CD14-positive monocyte (primary cell): Measurements from ENCODE around the gene CDIPT. TPM values are rescaled to one million over a fixed set of nuclear protein-coding genes. Genes with fewer than 3 reads are reported as not detected.

Experiments used
- DNase-seq, 3 donors: peaks; one replicate each; pipeline ENCODE4 v3.0.0-alpha.2; 2011 to 2022
- H2AFZ ChIP-seq: 2 replicates; pipeline ENCODE4 v1.6.0; 2012; ENCODE audit warnings: mild to moderate bottlenecking, low read depth, low read length, inconsistent platforms; ENCODE audit not compliant: insufficient read depth, poor library complexity, severe bottlenecking
- H3K27ac ChIP-seq, 2 donors: 1 replicate in 1 of 2; 2 replicates in 1 of 2; pipeline ENCODE4 v1.5.1; 2012 to 2013; ENCODE audit warnings: low read length in 2 of 2, control low read depth in 1 of 2, inconsistent platforms in 1 of 2, low read depth in 1 of 2, mild to moderate bottlenecking in 1 of 2
- H3K27me3 ChIP-seq, 2 donors: one replicate each; pipeline versions ENCODE4 v1.6.0 to v1.6.1; 2011 to 2013; ENCODE audit warnings: low read length in 2 of 2; ENCODE audit not compliant: control insufficient read depth in 2 of 2, insufficient read depth in 2 of 2
- H3K36me3 ChIP-seq, 2 donors: replicated peaks in 1 of 2; 1 replicate in 1 of 2; 2 replicates in 1 of 2; pipeline versions ENCODE4 v1.5.1 to v1.6.1; 2012 to 2013; ENCODE audit warnings: low read length in 2 of 2, control low read depth in 1 of 2, inconsistent platforms in 1 of 2, mild to moderate bottlenecking in 1 of 2; ENCODE audit not compliant: insufficient read depth in 2 of 2, control insufficient read depth in 1 of 2
- H3K4me1 ChIP-seq, 2 donors: 1 replicate in 1 of 2; 2 replicates in 1 of 2; pipeline versions ENCODE4 v1.5.1 to v1.6.1; 2012 to 2013; ENCODE audit warnings: low read length in 2 of 2, control low read depth in 1 of 2, inconsistent platforms in 1 of 2, mild to moderate bottlenecking in 1 of 2, moderate library complexity in 1 of 2; ENCODE audit not compliant: insufficient read depth in 2 of 2, control insufficient read depth in 1 of 2
- H3K4me2 ChIP-seq: replicated peaks from 2 replicates; pipeline ENCODE3; 2012; ENCODE audit warnings: low read length, moderate library complexity, mild to moderate bottlenecking; ENCODE audit not compliant: poor library complexity, severe bottlenecking; ENCODE audit errors: extremely low read depth
- H3K4me3 ChIP-seq, 3 experiments: fragments of 200-600 bp in 1 of 3; sonication (generic) in 1 of 3; replicated peaks in 1 of 3; 1 replicate in 2 of 3; 2 replicates in 1 of 3; pipeline ENCODE4 v1.5.1; 2011 to 2013; ENCODE audit warnings: low read length in 3 of 3, mild to moderate bottlenecking in 3 of 3, control low read depth in 2 of 3, low read depth in 2 of 3, inconsistent platforms in 1 of 3, moderate library complexity in 1 of 3
- H3K79me2 ChIP-seq: 2 replicates; pipeline ENCODE4 v1.6.0; 2012; ENCODE audit warnings: mild to moderate bottlenecking, control low read depth, inconsistent platforms, low read length, moderate library complexity; ENCODE audit not compliant: insufficient read depth
- H3K9ac ChIP-seq: 2 replicates; pipeline ENCODE4 v1.6.0; 2017; ENCODE audit warnings: low read length, mild to moderate bottlenecking; ENCODE audit not compliant: insufficient read depth, poor library complexity, severe bottlenecking
- H3K9me3 ChIP-seq, 2 donors: replicated peaks in 1 of 2; 1 replicate in 1 of 2; 2 replicates in 1 of 2; pipeline versions ENCODE4 v1.5.1 to v1.6.1; 2012 to 2013; ENCODE audit warnings: low read length in 2 of 2, control low read depth in 1 of 2; ENCODE audit not compliant: control insufficient read depth in 1 of 2, insufficient read depth in 1 of 2
- H4K20me1 ChIP-seq: 2 replicates; pipeline ENCODE4 v1.6.0; 2012; ENCODE audit warnings: mild to moderate bottlenecking, low read length, control low read depth, moderate library complexity; ENCODE audit not compliant: insufficient read depth
- H3K27ac Mint-ChIP-seq, 7 donors: one replicate each; pipeline ENCODE4 v1.8.0; 2020; ENCODE audit warnings: mild to moderate bottlenecking in 7 of 7, mixed read lengths in 7 of 7, moderate library complexity in 6 of 7, inconsistent platforms in 2 of 7
- H3K27me3 Mint-ChIP-seq, 3 donors: one replicate each; pipeline ENCODE4 v1.8.0; 2021 to 2022; ENCODE audit warnings: low read depth in 3 of 3, mild to moderate bottlenecking in 3 of 3, mixed read lengths in 3 of 3, moderate library complexity in 3 of 3, inconsistent platforms in 1 of 3
- H3K36me3 Mint-ChIP-seq, 2 donors: one replicate each; pipeline ENCODE4 v1.8.0; 2020; ENCODE audit warnings: mixed read lengths in 2 of 2, inconsistent platforms in 1 of 2, mild to moderate bottlenecking in 1 of 2
- H3K4me1 Mint-ChIP-seq: one replicate; pipeline ENCODE4 v1.8.0; 2020; ENCODE audit warnings: mild to moderate bottlenecking, mixed read lengths
- H3K4me3 Mint-ChIP-seq, 2 donors: one replicate each; pipeline ENCODE4 v1.8.0; 2020; ENCODE audit warnings: mild to moderate bottlenecking in 2 of 2, mixed read lengths in 2 of 2, moderate library complexity in 1 of 2
- H3K9me3 Mint-ChIP-seq, 7 donors: one replicate each; pipeline ENCODE4 v1.8.0; 2020 to 2022; ENCODE audit warnings: mixed read lengths in 7 of 7, mild to moderate bottlenecking in 6 of 7, moderate library complexity in 6 of 7, inconsistent platforms in 2 of 7
- CTCF ChIP-seq: fragments of 200-600 bp; IDR thresholded peaks from one replicate; pipeline ENCODE4 v1.8.0; 2022; ENCODE audit warnings: antibody characterized with exemption, mild to moderate bottlenecking
- whole genome bisulfite sequencing: methylation state at CpG from one replicate; pipeline ENCODE4 v1.1.5; 2013; ENCODE audit warnings: missing lambda C conversion rate; ENCODE audit not compliant: insufficient coverage; 5-methylcytosine and 5-hydroxymethylcytosine counted together
- intact Hi-C, 2 donors: fragments of 100-400 bp; cut with micrococcal nuclease; formaldehyde crosslinking; loops; one replicate each; pipeline versions ENCODE4 v1.15.0 to v1.15.1; 2023
- polyA plus RNA-seq, 3 donors: library from polyadenylated mRNA; depleted of rRNA in 1 of 3; unstranded in 2 of 3; stranded (reverse) in 1 of 3; fragments of 300-500 nt in 2 of 3; fragments of >200 nt in 1 of 3; fragmentation: Illumina TruSeq in 2 of 3; gene quantifications; 1 replicate in 2 of 3; 2 replicates in 1 of 3; pipeline ENCODE4 v1.2.3, GENCODE V29; 2012 to 2021

CDIPT gene
- polyA plus RNA-seq, 3 donors: 67.2 to 98.8 (median 93.5) TPM

GRCh38 chr16:29893553-29893952, 30.5 kb upstream of the CDIPT start:
- Histone ChIP-seq H3K4me2 (no peak overlapping the region), H2AFZ (no peak overlapping the region), H3K9ac (no peak overlapping the region), H3K9me3 (peaks cover 0 to 4% of the 10 kb centered on the region in 2 donors), H3K4me1 (peaks cover 12 to 16% of the 10 kb centered on the region in 2 donors), H3K4me3 (no peak overlapping the region), H3K36me3 (no peaks in the 10 kb centered on the region), H3K27me3 (peaks cover 2 to 14% of the 10 kb centered on the region in 2 donors), H3K27ac (no peak overlapping the region), H3K79me2 (no peaks in the 10 kb centered on the region), H4K20me1 (no peaks in the 10 kb centered on the region)
- no peak for TF ChIP-seq CTCF
- intact Hi-C loops: no loop called here
- no peak for DNase-seq
- Mint-ChIP-seq H3K4me1 (peaks cover 12% of the 10 kb centered on the region), H3K36me3 (no peaks in the 10 kb centered on the region), H3K4me3 (no peak overlapping the region), H3K9me3 (peaks cover 0 to 4% (median 0%) of the 10 kb centered on the region in 7 donors), H3K27me3 (peaks cover 15 to 21% (median 18%) of the 10 kb centered on the region in 3 donors), H3K27ac (no peak overlapping the region)
- WGBS: 92% methylated on average over 2 of the region's 3 CpGs

GRCh38 chr16:29892458-29892813, 29.4 kb upstream of the CDIPT start:
- Histone ChIP-seq H3K36me3 (no peaks in the 10 kb centered on the region), H2AFZ (no peak overlapping the region), H3K4me3 (no peak overlapping the region), H3K9ac (no peak overlapping the region), H3K79me2 (no peaks in the 10 kb centered on the region), H3K27me3 (peaks cover 0 to 3% of the 10 kb centered on the region in 2 donors), H3K4me2 (no peak overlapping the region), H3K27ac (no peak overlapping the region), H3K4me1 (peaks cover 12 to 16% of the 10 kb centered on the region in 2 donors), H3K9me3 (no peaks in the 10 kb centered on the region), H4K20me1 (no peaks in the 10 kb centered on the region)
- no peak for DNase-seq
- intact Hi-C loops: no loop called here
- no peak for TF ChIP-seq CTCF
- H3K36me3 Mint-ChIP-seq: no peaks in the 10 kb centered on the region
- H3K4me3 Mint-ChIP-seq: no peak overlapping the region
- peaks cover 12% of the 10 kb centered on the region for H3K4me1 Mint-ChIP-seq
- H3K27me3 Mint-ChIP-seq: peaks cover 7 to 10% (median 8%) of the 10 kb centered on the region in 3 donors
- WGBS: 100% methylated on average over 3 of the region's 6 CpGs
- H3K9me3 Mint-ChIP-seq: peaks cover 0 to 2% (median 0%) of the 10 kb centered on the region in 7 donors
- H3K27ac Mint-ChIP-seq: peak overlapping the region in 1 of 7 donors; percentile 28
